A673 (cell line): ENCODE results near the gene POP4.

Source experiments
- EZH2 ChIP-seq: fragments of 200-600 bp; sonication (generic); IDR thresholded peaks from 2 replicates; pipeline ENCODE4 v1.6.1; 2017; ENCODE audit warnings: borderline replicate concordance, low read depth, mild to moderate bottlenecking, mixed read lengths, antibody characterized with exemption, low read length; ENCODE audit not compliant: poor library complexity, severe bottlenecking
- TF ChIP-seq, protein P1 (sequence below): fragments of 300-800, 200-600 bp; sonication (generic); conservative IDR thresholded peaks from 2 replicates; pipeline ENCODE4 v1.5.1; 2017; ENCODE audit warnings: low read depth, mild to moderate bottlenecking, antibody characterized with exemption, low read length, moderate library complexity, mixed read lengths

- TF ChIP-seq, protein P1, sequence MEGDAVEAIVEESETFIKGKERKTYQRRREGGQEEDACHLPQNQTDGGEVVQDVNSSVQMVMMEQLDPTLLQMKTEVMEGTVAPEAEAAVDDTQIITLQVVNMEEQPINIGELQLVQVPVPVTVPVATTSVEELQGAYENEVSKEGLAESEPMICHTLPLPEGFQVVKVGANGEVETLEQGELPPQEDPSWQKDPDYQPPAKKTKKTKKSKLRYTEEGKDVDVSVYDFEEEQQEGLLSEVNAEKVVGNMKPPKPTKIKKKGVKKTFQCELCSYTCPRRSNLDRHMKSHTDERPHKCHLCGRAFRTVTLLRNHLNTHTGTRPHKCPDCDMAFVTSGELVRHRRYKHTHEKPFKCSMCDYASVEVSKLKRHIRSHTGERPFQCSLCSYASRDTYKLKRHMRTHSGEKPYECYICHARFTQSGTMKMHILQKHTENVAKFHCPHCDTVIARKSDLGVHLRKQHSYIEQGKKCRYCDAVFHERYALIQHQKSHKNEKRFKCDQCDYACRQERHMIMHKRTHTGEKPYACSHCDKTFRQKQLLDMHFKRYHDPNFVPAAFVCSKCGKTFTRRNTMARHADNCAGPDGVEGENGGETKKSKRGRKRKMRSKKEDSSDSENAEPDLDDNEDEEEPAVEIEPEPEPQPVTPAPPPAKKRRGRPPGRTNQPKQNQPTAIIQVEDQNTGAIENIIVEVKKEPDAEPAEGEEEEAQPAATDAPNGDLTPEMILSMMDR: no peak
- no peak for TF ChIP-seq EZH2
Observed at GRCh38 chr19:29636553-29637360, 30.7 kb downstream of the POP4 start.
